ENCODE measurements around the gene OPA3. TPM values are rescaled to one million over a fixed set of nuclear protein-coding genes. Genes with fewer than 3 reads are reported as not detected.
A peak's percentile ranks its signal among the peaks of the same experiment; 100 is the strongest.

OPA3 gene
- total RNA-seq, 2 experiments from 2014 or later, result 13.7 to 14.3 TPM

- intact Hi-C loops (cut with micrococcal nuclease), result no loop called here
- Mint-ChIP-seq H3K27me3 (peaks cover 19% of the 10 kb centered on the region), H3K4me3 (peak overlapping the region; percentile 28), H3K4me1 (ENCODE audit: low read depth) (peaks cover 35% of the 10 kb centered on the region), H3K27ac (no peak overlapping the region), H3K36me3 (ENCODE audit: low read depth) (no peaks in the 10 kb centered on the region), H3K9me3 (no peaks in the 10 kb centered on the region)
- DNase-seq, result peak; percentile 59
- CTCF ChIA-PET, result interaction anchor here (0.6 to 3.1 kb wide), 8 partner anchors 9 to 145 kb away, joined by 3 to 66 read pairs (median 15); no protein-coding TSS in a partner anchor
- TF ChIP-seq CTCF (IDR thresholded peaks at IDR 0.05), result no peak
- ATAC-seq, result peak; percentile 6
- POLR2A ChIA-PET, result interaction anchor here (0.9 to 1.0 kb wide), 2 partner anchors 19 to 149 kb away, joined by 4 to 5 read pairs; no protein-coding TSS in a partner anchor
Observed at GRCh38 chr19:45496349-45496953, 88.2 kb downstream of the OPA3 start.

- ChIA-PET POLR2A (interaction anchor here (1.3 kb wide), 1 partner anchor 10 kb away, joined by 4 read pairs; no protein-coding TSS in a partner anchor), CTCF (interaction anchor here (0.7 to 3.1 kb wide), 10 partner anchors 10 to 198 kb away, joined by 3 to 66 read pairs (median 8); partner anchors contain the start of gene QPCTL)
- no peak overlapping the region for H3K27ac Mint-ChIP-seq
- peaks cover 19% of the 10 kb centered on the region for H3K27me3 Mint-ChIP-seq
- no peaks in the 10 kb centered on the region for H3K9me3 Mint-ChIP-seq
- H3K36me3 Mint-ChIP-seq (ENCODE audit: low read depth), result no peaks in the 10 kb centered on the region
- DNase-seq, result no peak
- ATAC-seq, result no peak
- H3K4me3 Mint-ChIP-seq, result peak overlapping the region; percentile 28
- H3K4me1 Mint-ChIP-seq (ENCODE audit: low read depth), result peaks cover 35% of the 10 kb centered on the region
- intact Hi-C loops (cut with micrococcal nuclease), result no loop called here
- no peak for TF ChIP-seq CTCF (IDR thresholded peaks at IDR 0.05)
Observed at GRCh38 chr19:45495178-45495577, 89.4 kb downstream of the OPA3 start.

- POLR2A ChIA-PET, result interaction anchor here (1.0 to 1.3 kb wide), 2 partner anchors 9 to 16 kb away, joined by 3 to 4 read pairs; no protein-coding TSS in a partner anchor
- Mint-ChIP-seq H3K4me1 (ENCODE audit: low read depth) (peaks cover 31% of the 10 kb centered on the region), H3K36me3 (ENCODE audit: low read depth) (no peaks in the 10 kb centered on the region)
Observed at GRCh38 chr19:45494261-45494916, 90.2 kb downstream of the OPA3 start.

GRCh38 chr19:45492627-45493470 lies 91.8 kb downstream of the OPA3 start:
- Mint-ChIP-seq H3K9me3 (no peaks in the 10 kb centered on the region), H3K4me3 (peak overlapping the region; percentile 40), H3K36me3 (ENCODE audit: low read depth) (no peaks in the 10 kb centered on the region), H3K27ac (no peak overlapping the region), H3K27me3 (peaks cover 19% of the 10 kb centered on the region), H3K4me1 (ENCODE audit: low read depth) (peaks cover 22% of the 10 kb centered on the region)
- ChIA-PET CTCF (interaction anchor here (1.0 kb wide), 2 partner anchors 53 to 68 kb away, joined by 3 read pairs; no protein-coding TSS in a partner anchor), POLR2A (interaction anchor here (1.0 kb wide), 1 partner anchor 134 kb away, joined by 4 read pairs; no protein-coding TSS in a partner anchor)
- intact Hi-C loops (cut with micrococcal nuclease), result no loop called here
- no peak for TF ChIP-seq CTCF (IDR thresholded peaks at IDR 0.05)
- DNase-seq (no peak), ATAC-seq (no peak)

More at GRCh38 chr19:45494261-45494916, 90.2 kb downstream of the OPA3 start:
- no peak overlapping the region for H3K27ac Mint-ChIP-seq
- DNase-seq (no peak), ATAC-seq (no peak)
- peaks cover 19% of the 10 kb centered on the region for H3K27me3 Mint-ChIP-seq
- no peak overlapping the region for H3K4me3 Mint-ChIP-seq
- H3K9me3 Mint-ChIP-seq, result no peaks in the 10 kb centered on the region
- CTCF ChIA-PET, result interaction anchor here (0.7 to 3.1 kb wide), 11 partner anchors 9 to 198 kb away, joined by 3 to 66 read pairs (median 5); partner anchors contain the start of gene QPCTL
- intact Hi-C loops (cut with micrococcal nuclease), result no loop called here
- no peak for TF ChIP-seq CTCF (IDR thresholded peaks at IDR 0.05)
